Iris pigment epithelial cell (primary cell): ENCODE data around the gene UHRF1.
A peak's percentile ranks its signal among the peaks of the same experiment; 100 is the strongest.
"Not testable (repeated sequence)": the region's sequence is repeated elsewhere in the genome, so short reads cannot be mapped to it uniquely, and the experiment has no call there.

ENCODE experiments used
- DNase-seq: peaks from one replicate; pipeline ENCODE4 v3.0.0-alpha.2; 2011; ENCODE audit warnings: low read depth

Gene UHRF1

DNA sequence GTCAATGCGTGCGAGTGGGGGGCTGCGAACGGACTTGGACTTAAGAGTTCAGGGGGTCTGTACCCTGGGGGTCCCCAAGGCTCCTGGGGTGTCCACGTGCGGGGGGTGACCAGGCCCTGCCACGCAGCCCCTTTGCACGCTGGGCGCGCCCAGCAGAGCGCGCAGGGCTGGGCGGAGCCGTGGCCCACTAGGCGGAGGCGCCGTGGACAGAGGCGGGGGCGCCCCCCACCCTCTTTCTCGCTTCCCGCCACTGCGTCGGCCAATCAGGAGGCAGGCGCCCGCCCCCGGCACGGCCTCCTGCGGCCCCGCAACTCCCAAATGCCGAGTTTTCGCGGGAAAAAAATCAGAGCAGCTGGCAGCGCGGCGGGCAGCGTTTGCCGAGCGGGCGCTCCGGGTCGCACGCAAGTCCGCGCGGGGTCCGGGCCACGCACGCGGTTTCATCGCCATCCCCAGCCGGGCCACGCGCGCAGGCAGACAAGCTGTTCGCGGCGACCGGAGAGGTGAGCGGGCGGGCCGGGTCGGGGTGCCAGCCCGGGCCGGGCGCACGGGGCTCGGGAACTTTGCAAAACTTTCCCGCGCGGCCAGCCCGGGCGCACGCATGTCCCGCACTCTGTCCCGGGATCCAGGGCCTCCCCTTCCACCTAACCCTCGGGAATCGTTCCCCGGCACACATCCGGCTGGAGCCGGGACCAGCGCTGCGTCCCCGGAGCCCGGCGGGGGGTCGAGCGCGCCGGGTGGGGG is at the start of gene UHRF1:
Gene UHRF1 (plus strand): TSS at position 346 of the 741 bp plus-strand sequence. CDS start 1,385 bp downstream, outside the sequence.
- no peak for DNase-seq

DNA sequence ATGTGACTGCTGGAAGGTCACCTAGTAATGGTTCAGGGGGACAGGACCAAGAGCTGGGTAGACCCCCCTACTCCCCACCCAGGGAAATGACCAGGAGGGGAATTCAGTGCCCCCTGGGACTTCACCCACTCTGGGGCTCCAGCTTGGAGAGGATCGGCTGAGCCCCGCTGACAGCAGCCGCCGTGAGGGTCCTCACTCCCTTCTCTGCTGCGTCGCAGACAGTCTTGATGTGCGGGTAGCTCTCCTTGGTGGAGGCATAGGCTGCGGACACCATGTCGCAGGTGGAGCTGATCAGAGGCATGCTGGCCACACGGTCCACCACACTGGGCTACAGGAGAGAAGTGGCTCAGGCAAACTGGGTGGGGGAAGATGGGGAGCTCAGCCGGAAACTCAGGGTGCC is 49.6 kb upstream of the UHRF1 start:
- DNase-seq: no peak

DNA sequence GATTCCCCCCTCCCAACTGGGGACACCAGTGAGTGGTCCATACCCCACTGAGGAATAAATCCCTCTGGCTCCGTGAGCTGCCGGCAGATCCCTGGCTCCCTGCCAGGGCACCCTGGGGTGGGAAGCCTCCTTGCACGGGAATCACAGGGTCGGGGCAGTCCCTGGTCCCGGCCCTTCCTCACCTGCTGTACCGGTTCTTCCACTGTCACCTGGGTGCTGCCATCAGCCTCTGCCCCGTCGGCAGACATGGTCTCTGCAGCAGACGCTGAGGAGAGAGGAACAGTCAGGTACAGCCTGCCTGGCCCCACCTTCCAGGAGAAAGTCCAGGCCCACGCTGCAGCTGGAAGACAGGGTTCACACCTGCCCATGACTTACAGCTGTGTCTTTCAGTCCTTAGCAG is 48.2 kb upstream of the UHRF1 start:
- no peak for DNase-seq

DNA sequence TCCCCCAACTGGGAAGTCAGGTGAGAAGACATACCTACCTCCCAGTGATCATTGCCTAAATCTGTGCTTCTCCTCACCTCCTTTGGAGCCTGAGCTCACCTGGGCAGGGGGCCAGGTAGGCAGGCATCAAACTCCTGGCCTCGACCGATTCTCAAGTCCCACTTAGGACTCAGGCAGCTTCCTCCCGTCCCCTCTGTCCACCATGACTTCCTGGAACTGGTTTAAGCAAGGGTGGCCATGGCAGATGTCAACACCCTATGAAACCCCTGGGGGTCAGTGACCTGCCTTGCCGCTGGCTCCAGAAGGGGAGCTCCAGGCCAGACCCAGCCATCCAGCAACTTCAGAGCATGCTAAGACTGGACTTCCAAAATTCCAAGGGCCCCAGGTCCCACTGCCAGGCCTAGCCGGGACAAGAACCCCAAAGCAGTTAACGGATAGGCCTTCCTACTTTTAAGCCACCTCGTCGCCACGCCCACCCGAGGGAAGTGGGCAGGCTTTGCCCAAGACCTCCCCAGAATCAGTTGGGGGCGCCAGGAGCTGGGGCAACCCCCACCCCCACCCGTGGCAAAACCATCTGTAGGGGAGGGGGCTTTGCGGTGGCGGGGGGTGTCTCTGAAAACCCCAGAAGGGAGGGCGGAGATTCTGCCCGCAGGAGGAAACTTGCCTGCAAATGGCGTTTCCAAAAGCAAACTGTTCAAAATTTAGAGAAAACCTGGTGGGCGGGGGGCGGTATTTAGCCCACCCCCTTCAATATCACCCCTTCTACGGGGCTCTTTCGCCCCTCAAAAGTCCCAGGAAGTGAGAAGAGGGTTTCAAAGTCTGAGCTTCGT is 42.5 kb upstream of the UHRF1 start:
- peak; percentile 46 for DNase-seq

DNA sequence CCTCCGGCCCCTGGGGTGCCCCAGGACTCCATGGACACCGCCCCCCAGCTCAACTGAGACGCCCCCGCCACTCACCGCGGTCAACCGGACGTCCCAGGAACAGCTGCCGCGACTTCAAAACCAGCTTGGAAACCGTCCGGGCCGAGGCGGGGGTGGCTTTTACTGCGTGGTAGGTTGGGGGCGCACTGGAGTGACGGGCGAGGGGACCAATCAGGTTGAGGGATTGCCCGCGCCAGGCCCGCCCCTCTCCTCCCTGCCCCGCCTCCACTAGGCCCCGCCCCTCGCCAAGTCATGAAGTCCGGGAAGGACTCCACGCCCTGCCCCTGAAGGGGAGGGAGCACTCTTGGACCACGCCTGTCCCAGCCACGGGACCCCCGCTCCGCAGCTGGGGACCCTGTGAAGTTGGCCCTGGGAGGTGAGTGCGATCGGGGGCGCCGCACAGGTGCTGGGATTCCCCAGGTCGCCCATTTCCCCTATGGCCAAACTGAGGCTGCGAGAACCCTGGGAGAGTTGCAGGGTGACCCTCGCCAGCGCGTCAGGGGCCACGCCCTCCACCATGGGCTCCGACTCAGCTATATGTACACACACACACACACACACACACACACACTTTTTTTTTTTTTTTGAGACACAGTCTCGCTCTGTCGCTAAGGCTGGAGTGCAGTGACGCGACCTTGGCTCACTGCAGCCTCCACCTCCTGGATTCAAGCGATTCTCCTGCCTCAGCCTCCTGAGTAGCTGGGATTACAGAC is 41.6 kb upstream of the UHRF1 start, which contains the start of gene PLIN3:
Gene PLIN3 (minus strand): TSS at position 134 of the 752 bp plus-strand sequence. CDS start 6,273 bp downstream, outside the sequence.
- DNase-seq: peak; percentile 96

DNA sequence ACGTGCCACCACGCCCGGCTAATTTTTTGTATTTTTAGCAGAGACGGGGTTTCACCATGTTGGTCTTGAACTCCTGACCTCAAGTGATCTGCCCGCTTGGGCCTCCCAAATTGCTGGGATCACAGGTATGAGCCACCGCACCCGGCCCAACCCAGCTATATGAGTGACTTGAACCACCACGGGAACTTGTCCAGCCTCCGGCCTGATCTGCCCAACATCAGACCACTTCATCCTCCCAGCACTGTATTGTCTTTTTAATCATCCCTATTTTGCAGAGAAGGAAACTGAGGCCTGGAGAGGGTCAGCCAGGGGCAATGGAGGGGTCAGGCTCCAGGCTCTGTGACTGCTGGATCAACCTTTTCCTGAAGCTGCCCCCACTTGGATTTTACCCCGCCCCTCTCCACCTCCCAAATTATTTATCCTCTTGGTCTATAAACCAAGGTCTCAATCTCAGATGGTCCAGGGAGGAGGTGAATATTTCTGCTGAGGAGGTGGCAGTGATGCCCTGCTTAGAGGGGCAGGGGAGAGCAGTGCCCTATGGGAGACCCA is 40.9 kb upstream of the UHRF1 start:
- DNase-seq: no peak

DNA sequence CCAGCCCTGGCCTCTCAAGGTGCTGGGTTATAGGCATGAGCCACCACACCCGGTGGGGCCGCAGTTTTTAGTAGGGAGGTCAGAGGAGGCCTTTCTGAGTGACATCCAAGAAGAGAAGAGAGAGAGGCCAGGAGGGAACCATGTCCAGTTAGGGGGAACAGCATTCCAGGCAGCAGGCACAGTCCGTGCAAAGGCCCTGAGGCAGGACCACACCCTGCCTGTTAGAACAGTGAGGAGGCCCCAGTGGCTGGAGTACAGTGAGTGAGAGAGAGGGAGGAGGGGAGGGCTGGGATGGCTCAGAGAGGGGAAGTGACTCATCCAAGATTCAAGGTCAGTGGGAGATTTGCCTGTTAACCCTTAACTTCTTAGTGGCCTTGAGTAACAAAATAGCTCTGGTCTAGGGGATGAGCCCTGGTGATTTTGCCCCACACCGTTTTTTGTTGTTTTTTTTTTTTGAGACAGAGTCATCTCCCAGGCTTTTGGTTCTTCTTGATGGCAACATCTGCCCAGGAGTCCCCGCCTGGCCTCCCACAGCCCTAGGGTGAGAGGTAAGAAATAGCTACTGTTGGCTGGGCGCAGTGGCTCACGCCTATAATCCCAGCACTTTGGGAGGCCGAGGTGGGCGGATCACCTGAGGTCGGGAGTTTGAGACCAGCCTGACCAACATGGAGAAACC is 39.1 kb upstream of the UHRF1 start:
- DNase-seq: peak; percentile 94

DNA sequence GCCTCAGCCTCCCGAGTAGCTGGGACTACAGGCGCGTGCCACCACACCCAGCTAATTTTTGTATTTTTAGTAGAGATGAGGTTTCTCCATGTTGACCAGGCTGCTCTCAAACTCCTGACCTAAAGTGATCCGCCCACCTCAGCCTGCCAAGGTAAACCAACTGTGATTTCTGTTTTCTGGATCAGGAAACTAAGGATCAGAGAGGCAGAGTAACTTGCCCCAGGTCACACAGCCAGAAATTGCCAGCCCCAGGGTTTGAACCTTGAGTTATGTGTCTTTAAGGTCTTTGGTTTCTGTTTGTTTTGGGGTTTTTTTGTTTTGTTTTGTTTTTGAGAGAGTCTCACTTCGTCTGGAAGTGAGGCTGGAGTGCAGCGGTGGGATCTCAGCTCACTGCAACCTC is 37.6 kb upstream of the UHRF1 start:
- DNase-seq: no peak

DNA sequence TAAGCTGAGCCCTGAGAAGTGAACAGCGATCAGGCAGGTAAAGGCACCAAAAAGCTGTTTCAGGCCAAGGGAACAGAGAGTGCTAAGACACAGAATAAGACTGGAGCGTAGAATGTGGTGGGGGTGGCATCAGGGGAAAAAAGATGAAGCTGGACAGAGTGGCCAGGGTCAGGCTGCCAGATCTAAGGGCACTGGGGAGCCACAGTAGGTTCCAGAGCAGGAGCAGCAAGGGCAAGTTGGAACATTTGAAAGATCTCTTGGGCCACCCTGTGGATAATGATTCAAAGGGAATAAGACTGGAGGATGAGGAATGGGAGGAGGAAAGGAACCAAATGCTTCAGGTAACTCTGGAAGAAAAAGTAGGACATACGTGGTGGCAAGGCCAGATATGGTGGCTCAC is 35.4 kb upstream of the UHRF1 start:
- no peak for DNase-seq

DNA sequence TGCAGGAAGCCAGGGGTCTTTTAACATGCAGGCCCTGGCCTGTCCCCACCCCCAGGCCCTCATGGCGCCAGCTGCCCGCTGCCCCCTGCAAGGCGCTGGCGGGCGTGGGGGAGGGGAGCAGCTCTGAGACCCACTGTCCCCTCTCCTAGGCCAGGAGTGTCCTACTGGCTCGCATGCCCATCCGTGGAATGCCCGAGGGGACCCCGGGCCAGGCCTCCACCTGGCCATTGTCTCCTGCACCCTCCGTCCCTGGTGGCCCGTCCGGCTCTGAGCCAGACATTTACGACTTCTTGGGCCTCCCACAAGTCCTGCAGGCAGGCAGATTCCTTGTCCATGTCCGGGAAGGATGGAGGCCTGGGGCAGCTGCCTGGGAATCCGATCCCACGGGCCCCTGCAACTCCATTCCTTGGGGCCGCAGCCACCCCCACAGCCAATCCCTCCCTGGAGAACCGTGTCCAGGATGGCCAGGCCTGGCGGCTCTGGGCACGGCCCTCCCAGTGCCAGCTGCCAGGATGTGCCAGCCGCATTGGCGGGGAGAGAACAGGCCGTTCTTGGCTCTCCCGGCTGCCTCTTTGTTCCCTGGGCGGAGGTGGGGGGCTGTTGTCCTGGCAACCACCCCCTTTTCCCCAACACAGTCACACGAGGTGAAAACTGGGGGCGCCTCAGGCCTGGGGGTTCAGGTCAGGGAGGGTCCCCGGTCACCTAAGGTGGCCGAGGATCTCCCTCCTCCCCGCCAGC is 31.4 kb upstream of the UHRF1 start:
- DNase-seq: no peak

DNA sequence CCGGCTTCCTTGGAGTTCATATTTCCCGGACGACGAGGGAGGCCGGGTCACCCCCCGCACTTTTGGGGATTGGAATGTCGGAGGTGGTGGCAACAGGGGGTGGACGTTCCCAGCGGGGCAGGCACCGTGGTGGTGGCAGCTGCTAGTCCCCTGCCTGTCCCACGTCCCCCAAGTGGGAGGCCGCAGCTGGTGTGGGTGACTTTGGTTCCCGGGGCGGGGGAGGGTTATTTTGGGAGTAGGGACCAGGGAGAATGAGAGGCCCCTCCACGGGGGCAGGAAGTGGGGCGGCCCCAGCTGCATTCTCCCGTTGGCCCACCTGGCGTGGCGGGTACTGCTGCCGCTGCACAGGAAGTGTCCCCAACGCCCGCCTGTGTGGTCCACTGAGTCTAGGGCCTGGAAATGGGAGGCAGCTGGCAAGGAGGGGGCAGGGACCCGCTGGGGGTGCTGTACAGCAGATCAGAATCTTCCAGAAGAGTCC is 30.8 kb upstream of the UHRF1 start:
- no peak for DNase-seq

DNA sequence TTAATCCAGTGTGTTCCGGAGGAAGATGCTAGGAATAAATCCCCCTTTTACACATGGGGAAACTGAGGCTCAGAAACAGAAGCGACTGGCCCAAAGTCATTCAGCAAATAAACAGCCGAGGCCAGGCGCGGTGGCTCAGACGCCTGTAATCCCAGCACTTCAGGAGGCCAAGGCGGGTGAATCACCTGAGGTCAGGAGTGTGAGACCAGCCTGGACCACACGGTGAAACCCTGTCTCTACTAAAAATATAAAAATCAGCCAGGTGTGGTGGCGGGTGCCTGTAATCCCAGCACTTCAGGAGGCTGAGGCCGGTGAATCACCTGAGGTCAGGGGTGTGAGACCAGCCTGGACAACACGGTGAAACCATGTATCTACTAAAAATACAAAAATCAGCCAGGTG is 30.3 kb upstream of the UHRF1 start:
- DNase-seq: no peak

DNA sequence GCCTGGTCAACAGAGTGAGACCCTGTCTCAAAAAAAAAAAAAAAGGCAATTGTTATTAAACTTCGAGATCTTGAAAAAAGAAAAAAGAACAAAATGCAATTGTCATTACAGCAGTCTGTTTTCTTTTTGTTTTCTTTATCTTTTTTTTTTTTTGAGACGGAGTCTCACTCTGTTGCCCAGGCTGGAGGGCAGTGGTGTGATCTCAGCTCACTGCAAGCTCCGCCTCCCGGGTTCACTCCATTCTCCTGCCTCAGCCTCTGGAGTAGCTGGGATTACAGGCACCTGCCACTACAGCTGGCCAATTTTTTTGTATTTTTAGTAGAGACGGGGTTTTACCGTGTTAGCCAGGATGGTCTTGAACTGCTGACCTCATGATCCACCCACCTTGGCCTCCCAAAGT is 26.4 kb upstream of the UHRF1 start:
- not testable (repeated sequence) for DNase-seq

DNA sequence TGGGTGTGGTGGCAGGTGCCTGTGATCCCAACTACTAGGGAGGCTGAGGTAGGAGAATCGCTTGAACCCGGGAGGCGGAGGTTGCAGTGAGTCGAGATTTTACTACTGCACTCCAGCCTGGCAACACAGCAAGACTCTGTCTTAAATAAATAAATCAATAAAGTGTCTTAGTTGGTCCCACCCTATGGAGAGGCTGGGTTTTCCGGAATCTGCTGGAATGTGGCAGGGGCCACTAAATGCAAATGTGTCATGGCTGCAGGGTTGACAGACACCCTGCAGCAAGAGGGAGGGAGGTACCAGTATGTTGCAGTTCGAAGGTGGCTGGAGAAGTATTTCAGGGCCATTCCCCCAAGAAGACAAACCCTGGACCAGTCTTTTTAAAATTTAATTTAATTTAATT is 24.3 kb upstream of the UHRF1 start:
- not testable (repeated sequence) for DNase-seq

DNA sequence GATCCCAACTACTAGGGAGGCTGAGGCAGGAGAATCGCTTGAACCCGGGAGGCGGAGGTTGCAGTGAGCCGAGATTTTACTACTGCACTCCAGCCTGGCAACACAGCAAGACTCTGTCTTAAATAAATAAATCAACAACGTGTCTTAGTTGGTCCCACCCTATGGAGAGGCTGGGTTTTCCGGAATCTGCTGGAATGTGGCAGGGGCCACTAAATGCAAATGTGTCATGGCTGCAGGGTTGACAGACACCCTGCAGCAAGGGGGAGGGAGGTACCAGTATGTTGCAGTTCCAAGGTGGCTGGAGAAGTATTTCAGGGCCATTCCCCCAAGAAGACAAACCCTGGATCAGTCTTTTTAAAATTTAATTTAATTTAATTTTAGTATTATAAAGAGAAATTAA is 21.5 kb upstream of the UHRF1 start:
- DNase-seq: not testable (repeated sequence)

DNA sequence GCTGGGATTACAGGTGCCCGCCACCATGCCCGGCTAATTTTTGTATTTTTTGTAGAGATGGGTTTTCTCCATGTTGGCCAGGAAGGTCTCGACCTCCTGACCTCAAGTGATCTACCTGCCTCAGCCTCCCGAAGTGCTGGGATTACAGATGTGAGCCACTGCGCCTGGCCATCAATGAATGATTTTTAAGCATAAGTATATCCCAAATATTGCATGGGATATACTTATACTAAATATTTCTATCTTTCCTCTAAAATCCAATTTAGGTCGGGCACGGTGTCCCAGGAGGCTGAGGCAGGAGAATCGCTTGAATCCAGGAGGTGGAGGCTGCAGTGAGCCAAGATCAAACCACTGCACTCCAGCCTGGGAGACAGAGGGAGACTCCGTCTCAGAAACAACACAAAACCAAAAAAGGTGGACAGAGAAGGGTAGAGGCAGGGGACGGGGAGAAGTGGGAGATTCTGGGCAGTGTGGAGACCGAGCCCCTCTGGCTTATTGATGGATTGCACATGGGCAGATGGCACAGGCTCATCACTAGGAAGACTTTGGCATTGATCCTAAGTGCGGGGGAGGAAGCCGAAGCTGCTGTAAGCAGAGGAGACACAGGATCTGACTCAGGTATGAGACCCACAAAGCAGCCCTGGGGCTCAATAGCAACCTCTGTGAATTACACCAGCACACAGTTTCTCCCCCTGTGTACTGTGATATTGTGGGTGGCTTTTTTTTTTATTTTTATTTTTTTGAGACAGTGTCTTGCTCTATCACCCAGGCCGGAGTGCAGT is 20.1 kb upstream of the UHRF1 start:
- peak; percentile 80 for DNase-seq

DNA sequence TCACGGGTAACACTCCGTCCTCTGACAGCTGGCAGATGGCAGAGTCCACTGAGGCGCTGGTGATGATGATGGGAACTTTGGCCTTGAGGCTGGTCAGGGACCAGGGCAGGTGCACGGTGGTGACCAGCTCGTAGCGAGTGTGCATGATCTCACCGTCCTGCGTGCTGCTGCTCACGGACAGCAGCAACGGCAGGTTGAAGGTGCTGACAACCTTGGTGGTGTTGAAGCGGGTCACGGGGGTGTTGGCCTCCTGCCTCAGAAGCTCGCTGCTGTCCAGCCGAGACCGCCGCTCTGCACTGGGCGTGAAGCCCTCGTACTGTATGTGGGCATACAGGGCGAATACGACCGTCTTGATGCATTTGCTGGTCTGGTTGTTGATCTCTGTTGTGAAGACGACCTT is 18.2 kb upstream of the UHRF1 start:
- no peak for DNase-seq

DNA sequence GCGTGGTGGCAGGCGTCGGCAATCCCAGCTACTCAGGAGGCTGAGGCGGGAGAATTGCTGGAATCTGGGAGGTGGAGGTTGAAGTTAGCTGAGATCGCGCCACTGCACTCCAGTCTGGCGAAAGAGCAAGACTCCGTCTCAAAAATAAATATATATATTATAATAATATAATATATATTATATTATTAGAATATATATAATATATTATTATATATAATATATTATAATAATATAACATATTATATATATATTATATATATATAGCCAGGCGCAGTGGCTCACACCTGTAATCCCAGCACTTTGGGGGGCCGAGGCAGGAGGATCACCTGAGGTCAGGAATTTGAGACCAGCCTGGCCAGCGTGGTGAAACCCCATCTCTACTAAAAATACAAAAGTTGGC is 16.3 kb upstream of the UHRF1 start:
- DNase-seq: not testable (repeated sequence)

DNA sequence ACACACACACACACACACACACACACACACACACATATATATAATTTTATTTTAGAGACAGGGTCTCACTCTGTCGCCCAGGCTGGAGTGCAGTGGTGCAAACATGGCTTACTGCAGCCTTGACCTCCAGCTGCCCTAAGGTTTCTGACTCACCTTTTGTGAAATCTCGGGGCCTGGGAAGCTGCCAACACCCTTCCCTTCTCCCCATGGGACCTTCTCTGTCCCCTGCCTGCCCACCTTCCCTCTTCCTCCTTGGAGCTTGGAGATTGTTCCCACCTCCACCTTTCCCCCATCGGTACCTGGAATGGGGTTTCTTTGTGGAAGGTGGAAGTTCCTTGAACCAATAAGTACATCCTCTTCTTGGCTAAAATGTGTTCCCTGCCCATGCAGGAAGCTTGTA is 12.9 kb upstream of the UHRF1 start:
- peak; percentile 51 for DNase-seq

DNA sequence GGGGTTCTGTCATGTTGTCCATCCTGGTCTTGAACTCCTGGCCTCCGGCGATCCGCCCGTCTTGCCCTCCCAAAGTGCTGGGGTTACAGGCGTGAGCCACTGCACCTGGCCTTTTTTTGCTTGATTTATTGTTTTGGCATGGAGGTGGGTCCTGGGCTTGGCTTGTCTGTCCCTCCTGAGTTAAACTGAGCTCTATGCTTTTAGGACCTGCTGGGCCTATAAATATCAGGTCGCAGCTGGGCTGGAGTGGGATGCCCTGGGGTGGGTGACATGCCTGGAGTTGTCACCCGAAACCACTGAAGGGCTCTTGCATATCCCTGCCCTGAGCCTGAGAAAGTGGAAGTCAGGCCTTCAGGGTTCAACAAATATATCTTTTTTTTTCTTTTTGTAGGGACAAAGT is 12.2 kb upstream of the UHRF1 start:
- no peak for DNase-seq
